Loucy (cell line): ENCODE data around the gene STX11.

ENCODE experiments used
- H2AFZ ChIP-seq: fragments of 200-600 bp; sonication (generic); 2 replicates; pipeline ENCODE4 v1.6.0; 2016; ENCODE audit warnings: antibody characterized with exemption, mild to moderate bottlenecking, low read length, moderate library complexity
- H3F3A ChIP-seq: fragments of 200-600 bp; 2 replicates; pipeline ENCODE4 v1.6.0; 2016; ENCODE audit warnings: antibody characterized with exemption, low read depth, mild to moderate bottlenecking
- H3K27me3 ChIP-seq: fragments of 200-600 bp; sonication (generic); 2 replicates; pipeline ENCODE4 v1.6.1; 2014; ENCODE audit warnings: low read length, mild to moderate bottlenecking; ENCODE audit not compliant: insufficient read depth, poor library complexity, severe bottlenecking
- H3K36me3 ChIP-seq: fragments of 200-600 bp; sonication (generic); 2 replicates; pipeline ENCODE4 v1.6.1; 2016; ENCODE audit warnings: low read length; ENCODE audit not compliant: insufficient read depth
- H3K4me1 ChIP-seq: fragments of 200-600 bp; sonication (generic); 2 replicates; pipeline ENCODE4 v1.5.1; 2014; ENCODE audit warnings: low read length, mild to moderate bottlenecking; ENCODE audit not compliant: insufficient read depth, poor library complexity, severe bottlenecking
- H3K4me2 ChIP-seq: fragments of 200-600 bp; sonication (generic); 2 replicates; pipeline ENCODE4 v1.6.0; 2014; ENCODE audit warnings: antibody characterized with exemption, low read length, low read depth, mild to moderate bottlenecking; ENCODE audit not compliant: poor library complexity, severe bottlenecking
- H3K4me3 ChIP-seq: fragments of 200-600 bp; sonication (generic); 2 replicates; pipeline ENCODE4 v1.5.1; 2014; ENCODE audit warnings: low read length, mild to moderate bottlenecking, mixed read lengths; ENCODE audit not compliant: poor library complexity, severe bottlenecking
- H3K79me2 ChIP-seq: fragments of 200-600 bp; sonication (generic); 2 replicates; pipeline ENCODE4 v1.6.1; 2014; ENCODE audit warnings: low read length; ENCODE audit not compliant: insufficient read depth
- H3K9ac ChIP-seq: fragments of 200-600 bp; sonication (generic); 2 replicates; pipeline ENCODE4 v1.6.0; 2014; ENCODE audit warnings: mild to moderate bottlenecking, low read depth, low read length, moderate library complexity; ENCODE audit not compliant: poor library complexity, severe bottlenecking
- H3K9me2 ChIP-seq: fragments of 200-600 bp; sonication (generic); replicated peaks from 2 replicates; pipeline ENCODE4 v1.6.1; 2016; ENCODE audit warnings: low read depth, low read length, mixed read lengths
- H3K9me3 ChIP-seq: fragments of 200-600 bp; sonication (generic); 2 replicates; pipeline ENCODE4 v1.6.1; 2014; ENCODE audit warnings: mild to moderate bottlenecking, antibody characterized with exemption, low read length, low read depth; ENCODE audit not compliant: insufficient read depth
- H4K20me1 ChIP-seq: fragments of 200-600 bp; sonication (generic); 2 replicates; pipeline ENCODE4 v1.6.0; 2014; ENCODE audit warnings: antibody characterized with exemption, low read length, mild to moderate bottlenecking; ENCODE audit not compliant: insufficient read depth, poor library complexity, severe bottlenecking
- EZH2phosphoT487 ChIP-seq: fragments of 200-600 bp; IDR thresholded peaks from 2 replicates; pipeline ENCODE4 v1.6.1; 2018; ENCODE audit warnings: antibody characterized with exemption, mild to moderate bottlenecking, moderate library complexity, borderline replicate concordance
- TF ChIP-seq, protein P1 (sequence below): fragments of 200-600 bp; sonication (generic); conservative IDR thresholded peaks from 2 replicates; pipeline ENCODE4 v1.5.1; 2014; ENCODE audit warnings: mild to moderate bottlenecking, antibody characterized with exemption, low read length

Gene STX11

GRCh38 chr6:144215932-144216667, 65.8 kb downstream of the STX11 start:
- Histone ChIP-seq H3K27me3 (no peaks in the 10 kb centered on the region), H3K4me3 (peak overlapping the region; percentile 82), H3K9ac (peak overlapping the region; percentile 85), H3K36me3 (no peaks in the 10 kb centered on the region), H3K79me2 (no peaks in the 10 kb centered on the region), H3F3A (no peaks in the 10 kb centered on the region), H3K9me3 (no peaks in the 10 kb centered on the region), H3K9me2 (no peaks in the 10 kb centered on the region), H3K4me1 (peaks cover 9% of the 10 kb centered on the region), H4K20me1 (no peaks in the 10 kb centered on the region), H3K4me2 (peak overlapping the region; percentile 97), H2AFZ (peak overlapping the region; percentile 100)
- TF ChIP-seq EZH2phosphoT487 = no peak
- TF ChIP-seq, protein P1, sequence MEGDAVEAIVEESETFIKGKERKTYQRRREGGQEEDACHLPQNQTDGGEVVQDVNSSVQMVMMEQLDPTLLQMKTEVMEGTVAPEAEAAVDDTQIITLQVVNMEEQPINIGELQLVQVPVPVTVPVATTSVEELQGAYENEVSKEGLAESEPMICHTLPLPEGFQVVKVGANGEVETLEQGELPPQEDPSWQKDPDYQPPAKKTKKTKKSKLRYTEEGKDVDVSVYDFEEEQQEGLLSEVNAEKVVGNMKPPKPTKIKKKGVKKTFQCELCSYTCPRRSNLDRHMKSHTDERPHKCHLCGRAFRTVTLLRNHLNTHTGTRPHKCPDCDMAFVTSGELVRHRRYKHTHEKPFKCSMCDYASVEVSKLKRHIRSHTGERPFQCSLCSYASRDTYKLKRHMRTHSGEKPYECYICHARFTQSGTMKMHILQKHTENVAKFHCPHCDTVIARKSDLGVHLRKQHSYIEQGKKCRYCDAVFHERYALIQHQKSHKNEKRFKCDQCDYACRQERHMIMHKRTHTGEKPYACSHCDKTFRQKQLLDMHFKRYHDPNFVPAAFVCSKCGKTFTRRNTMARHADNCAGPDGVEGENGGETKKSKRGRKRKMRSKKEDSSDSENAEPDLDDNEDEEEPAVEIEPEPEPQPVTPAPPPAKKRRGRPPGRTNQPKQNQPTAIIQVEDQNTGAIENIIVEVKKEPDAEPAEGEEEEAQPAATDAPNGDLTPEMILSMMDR = peak; percentile 65

DNA sequence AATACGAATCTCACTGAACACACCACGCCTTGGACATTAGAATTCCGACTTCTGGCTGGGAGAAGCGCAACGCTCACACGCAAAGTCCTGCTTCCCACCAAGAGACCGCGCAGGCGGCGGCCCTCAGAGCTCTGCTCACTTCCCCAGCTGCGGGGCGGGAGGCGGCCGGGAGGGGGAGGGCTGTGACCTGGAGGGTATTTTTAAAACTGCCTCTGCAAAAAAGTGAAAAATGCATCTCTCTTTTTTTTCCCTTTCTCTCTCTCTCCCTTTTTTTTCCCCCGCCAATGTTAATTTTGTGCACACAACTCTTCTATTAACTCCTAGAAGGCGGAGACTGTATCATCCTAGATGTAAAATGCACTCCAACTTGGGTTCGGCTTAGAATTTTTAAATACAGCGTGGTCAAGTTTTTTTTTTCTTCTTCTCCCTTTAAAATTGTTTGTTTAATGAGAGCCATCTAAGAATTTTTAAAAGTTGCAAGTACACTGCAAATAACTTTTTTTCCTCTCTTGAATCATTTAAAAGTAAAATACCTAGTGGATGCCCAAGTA, 66.4 kb downstream of the STX11 start:
- Histone ChIP-seq H3K4me2 (peak overlapping the region; percentile 97), H3K9me2 (no peaks in the 10 kb centered on the region), H3F3A (no peaks in the 10 kb centered on the region), H4K20me1 (no peaks in the 10 kb centered on the region), H3K79me2 (no peaks in the 10 kb centered on the region), H3K9ac (peak overlapping the region; percentile 85), H3K9me3 (no peaks in the 10 kb centered on the region), H3K27me3 (no peaks in the 10 kb centered on the region), H2AFZ (0 out of 2 replicates have a peak overlapping the region, but pooled peaks have one; percentile 100), H3K4me1 (peaks cover 9% of the 10 kb centered on the region), H3K4me3 (peak overlapping the region; percentile 82), H3K36me3 (no peaks in the 10 kb centered on the region)
- TF ChIP-seq, protein P1 = no peak
- TF ChIP-seq EZH2phosphoT487 = no peak

- H3K4me3 ChIP-seq = no peak overlapping the region
Measured at GRCh38 chr6:144217264-144217663, 66.9 kb downstream of the STX11 start.

More at GRCh38 chr6:144217264-144217663, 66.9 kb downstream of the STX11 start:
- Histone ChIP-seq H3K9me3 (no peaks in the 10 kb centered on the region), H3K4me2 (no peak overlapping the region), H3K79me2 (no peaks in the 10 kb centered on the region), H4K20me1 (no peaks in the 10 kb centered on the region), H3F3A (no peaks in the 10 kb centered on the region), H2AFZ (no peak overlapping the region), H3K36me3 (no peaks in the 10 kb centered on the region), H3K9me2 (no peaks in the 10 kb centered on the region), H3K27me3 (no peaks in the 10 kb centered on the region), H3K9ac (no peak overlapping the region), H3K4me1 (peaks cover 9% of the 10 kb centered on the region)
- TF ChIP-seq, protein P1 = no peak
- no peak for TF ChIP-seq EZH2phosphoT487
